ENCODE measurements around the gene RBM15.

DNA sequence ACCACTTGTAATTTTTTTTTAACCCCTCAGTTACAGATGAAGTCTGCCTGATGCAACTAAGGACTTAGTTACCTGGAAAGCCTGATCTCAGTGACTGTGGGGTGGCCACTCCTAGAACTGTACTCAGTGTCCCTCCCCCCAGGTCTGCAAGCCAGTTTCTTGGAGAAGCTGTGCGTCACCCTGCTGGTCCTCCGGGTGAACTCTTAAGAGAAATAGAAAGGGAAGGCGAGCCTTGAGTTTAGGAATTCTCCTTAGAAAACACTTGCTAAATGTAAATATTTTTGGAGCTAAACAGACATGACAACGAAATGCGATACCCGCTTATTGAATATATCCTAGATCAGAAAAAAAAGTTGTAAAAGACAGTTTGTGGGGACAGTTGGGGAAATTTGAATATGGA is 50.9 kb downstream of the RBM15 start:
- TF ChIP-seq POLR2A (IDR thresholded peaks at IDR 0.05; ENCODE audit: low read depth, low read length) (no peak), TAF1 (IDR thresholded peaks at IDR 0.05; ENCODE audit: low read depth, low read length) (no peak), POLR2AphosphoS5 (IDR thresholded peaks at IDR 0.05; ENCODE audit: low read depth, low read length) (no peak), PAX5 (IDR thresholded peaks at IDR 0.05; ENCODE audit: insufficient read depth, low read length, severe bottlenecking) (no peak)
